Activated T-helper 17 cell treated with anti-CD3 and anti-CD28 coated beads, Interleukin-2, amount 50 U/mL, for 72 hours (primary cell): ENCODE measurements around the gene TMEM269. TPM values are rescaled to one million over a fixed set of nuclear protein-coding genes. Genes with fewer than 3 reads are reported as not detected.

Source experiments
- ATAC-seq: fragments of 150-1000 bp; cut with Tn5 transposase; replicated peaks from 2 replicates; pipeline ENCODE4 v1.10.0; 2021; ENCODE audit warnings: mild to moderate bottlenecking, moderate library complexity
- H3K27ac Mint-ChIP-seq: one replicate; pipeline ENCODE4 v1.8.0; 2022; ENCODE audit warnings: mixed read lengths
- H3K27me3 Mint-ChIP-seq: one replicate; pipeline ENCODE4 v1.8.0; 2022; ENCODE audit warnings: mixed read lengths
- H3K36me3 Mint-ChIP-seq: one replicate; pipeline ENCODE4 v1.8.0; 2022; ENCODE audit warnings: low read depth, mild to moderate bottlenecking, mixed read lengths
- H3K4me1 Mint-ChIP-seq: one replicate; pipeline ENCODE4 v1.8.0; 2022; ENCODE audit warnings: mixed read lengths
- H3K4me3 Mint-ChIP-seq: one replicate; pipeline ENCODE4 v1.8.0; 2022; ENCODE audit warnings: mild to moderate bottlenecking, mixed read lengths
- H3K9me3 Mint-ChIP-seq: one replicate; pipeline ENCODE4 v1.8.0; 2022; ENCODE audit warnings: mixed read lengths
- total RNA-seq, 2 donors: library from RNA; stranded (reverse); gene quantifications; one replicate each; pipeline ENCODE4 v1.2.3, GENCODE V29; 2022

Gene TMEM269
- total RNA-seq, 2 donors from 2014 or later, result 0.15 to 2.8 TPM

DNA sequence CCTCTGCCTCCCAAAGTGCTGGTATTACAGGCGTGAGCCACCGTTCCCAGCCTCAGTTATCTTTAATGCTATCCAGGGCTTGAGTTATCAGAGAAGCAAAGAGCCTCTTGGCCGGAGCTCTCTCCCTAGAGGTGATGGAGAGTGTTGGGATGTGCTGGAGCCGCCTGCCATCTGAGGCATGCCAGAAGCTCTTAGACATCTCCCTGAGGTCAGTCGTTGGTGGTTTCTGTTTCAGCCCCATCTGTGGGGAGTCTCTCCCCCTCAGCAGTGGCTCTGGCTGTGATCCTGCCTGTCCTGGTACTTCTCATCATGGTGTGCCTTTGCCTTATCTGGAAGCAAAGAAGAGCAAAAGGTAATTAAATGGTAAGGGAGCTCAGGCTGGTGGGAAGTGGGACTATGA lies 50.0 kb downstream of the TMEM269 start:
- Mint-ChIP-seq H3K27ac (no peak overlapping the region), H3K4me1 (no peaks in the 10 kb centered on the region), H3K4me3 (no peak overlapping the region), H3K27me3 (no peaks in the 10 kb centered on the region), H3K9me3 (no peaks in the 10 kb centered on the region), H3K36me3 (no peaks in the 10 kb centered on the region)
- ATAC-seq, result no peak

DNA sequence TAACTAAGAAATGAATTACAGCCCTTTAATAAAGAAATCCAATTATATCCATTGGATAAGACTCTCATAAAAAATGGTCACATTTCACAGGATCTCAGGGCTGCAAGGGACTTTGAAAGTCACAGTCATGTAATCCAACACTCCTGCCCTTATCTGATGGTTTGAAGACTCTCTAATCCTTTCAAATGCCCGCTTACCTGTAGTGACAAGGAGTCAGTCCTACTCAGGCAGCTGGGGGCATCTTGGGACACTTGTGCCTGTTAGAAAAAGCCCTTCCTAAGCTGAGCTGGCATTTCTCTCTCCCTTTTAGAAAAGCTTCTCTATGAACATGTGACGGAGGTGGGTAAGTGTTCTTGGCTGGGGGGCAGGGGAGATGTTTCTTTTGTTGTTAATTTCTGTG lies 50.6 kb downstream of the TMEM269 start:
- no peak overlapping the region for H3K27ac Mint-ChIP-seq

DNA sequence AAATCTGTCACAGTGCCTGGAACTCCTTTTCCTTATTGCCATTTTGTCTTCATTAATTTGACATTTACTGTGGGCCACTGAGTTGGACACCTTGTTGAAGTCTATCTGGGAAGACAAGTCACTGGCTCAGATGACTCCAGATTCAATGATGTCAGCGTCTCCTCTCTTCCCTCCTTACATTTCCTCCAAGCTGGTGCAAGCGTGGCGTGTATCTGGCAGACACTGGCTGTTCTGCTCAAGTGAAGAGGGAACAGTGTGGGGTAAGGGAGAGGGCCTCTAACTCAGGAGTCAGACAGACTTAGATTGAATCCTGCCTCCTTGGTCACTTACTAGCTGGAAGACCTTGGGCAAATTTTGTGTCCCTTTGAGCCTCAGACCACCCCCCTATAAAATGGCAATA lies 52.9 kb downstream of the TMEM269 start:
- Mint-ChIP-seq H3K4me3 (no peak overlapping the region), H3K9me3 (no peaks in the 10 kb centered on the region), H3K27ac (no peak overlapping the region), H3K27me3 (no peaks in the 10 kb centered on the region), H3K36me3 (no peaks in the 10 kb centered on the region), H3K4me1 (no peaks in the 10 kb centered on the region)
- ATAC-seq, result no peak

More for the DNA sequence above, 50.6 kb downstream of the TMEM269 start:
- no peaks in the 10 kb centered on the region for H3K36me3 Mint-ChIP-seq
- H3K27me3 Mint-ChIP-seq, result no peaks in the 10 kb centered on the region
- no peaks in the 10 kb centered on the region for H3K4me1 Mint-ChIP-seq
- H3K4me3 Mint-ChIP-seq, result no peak overlapping the region
- ATAC-seq, result no peak
- H3K9me3 Mint-ChIP-seq, result no peaks in the 10 kb centered on the region

DNA sequence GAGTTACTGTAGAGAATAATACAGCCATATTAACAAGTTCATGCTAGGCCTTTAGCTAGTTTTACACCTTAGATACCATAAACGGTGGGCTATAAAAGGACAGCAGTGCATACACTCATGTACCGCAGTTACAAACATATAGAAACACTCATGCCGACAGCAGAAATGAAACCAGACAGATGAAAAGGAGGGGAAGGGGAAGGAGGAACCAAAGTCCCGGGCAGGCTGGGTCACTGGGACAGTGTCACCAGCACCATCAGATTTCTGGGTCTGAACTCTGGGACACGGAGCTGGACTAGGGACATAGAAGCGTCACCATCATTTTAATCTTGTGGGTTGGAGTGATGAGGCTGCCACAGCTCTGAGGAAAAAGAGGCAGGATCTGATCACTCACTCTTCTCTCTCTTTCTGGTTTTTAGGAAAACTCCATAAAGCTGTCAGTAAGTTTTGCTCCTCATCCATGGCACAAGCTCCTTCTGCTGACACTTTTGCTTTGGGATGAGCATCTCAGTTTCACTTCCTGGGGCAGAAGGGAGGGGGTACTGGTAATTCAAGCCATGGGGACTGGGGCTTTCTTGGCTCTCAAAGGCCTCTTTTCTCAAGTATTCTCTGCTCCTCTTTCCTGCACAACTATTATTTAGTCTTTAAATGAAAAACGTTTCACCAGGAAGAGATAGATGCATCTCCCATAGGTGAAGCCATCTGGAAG lies 53.8 kb downstream of the TMEM269 start:
- Mint-ChIP-seq H3K4me3 (no peak overlapping the region), H3K4me1 (no peaks in the 10 kb centered on the region), H3K27ac (no peak overlapping the region), H3K9me3 (no peaks in the 10 kb centered on the region), H3K36me3 (no peaks in the 10 kb centered on the region), H3K27me3 (no peaks in the 10 kb centered on the region)
- no peak for ATAC-seq

DNA sequence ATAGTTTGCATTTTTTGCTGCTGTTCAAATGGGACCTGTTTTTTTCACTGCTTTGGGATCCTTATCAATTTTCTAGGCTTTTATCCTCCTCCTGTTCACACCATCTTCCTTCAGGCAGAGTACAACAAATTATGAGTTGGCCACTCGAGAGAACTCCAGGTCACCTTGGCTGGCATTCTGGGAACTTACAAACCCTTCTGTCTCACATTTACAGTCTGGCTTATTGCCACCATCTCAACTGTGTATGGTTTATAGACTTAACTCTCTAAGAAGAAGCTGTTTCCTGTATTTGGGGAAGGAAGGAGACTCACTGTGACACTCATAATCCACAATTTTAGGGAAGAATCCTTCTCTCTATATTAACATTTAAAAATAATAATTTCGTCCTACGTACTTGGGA lies 56.2 kb downstream of the TMEM269 start:
- Mint-ChIP-seq H3K9me3 (no peaks in the 10 kb centered on the region), H3K27ac (no peak overlapping the region), H3K4me1 (peaks cover 5% of the 10 kb centered on the region), H3K27me3 (no peaks in the 10 kb centered on the region), H3K4me3 (no peak overlapping the region), H3K36me3 (no peaks in the 10 kb centered on the region)
- no peak for ATAC-seq

GRCh38 chr1:42841440-42842147 lies 56.8 kb downstream of the TMEM269 start:
- no peak for ATAC-seq
- Mint-ChIP-seq H3K27ac (no peak overlapping the region), H3K36me3 (no peaks in the 10 kb centered on the region), H3K4me3 (no peak overlapping the region), H3K9me3 (no peaks in the 10 kb centered on the region), H3K27me3 (no peaks in the 10 kb centered on the region), H3K4me1 (peaks cover 5% of the 10 kb centered on the region)

DNA sequence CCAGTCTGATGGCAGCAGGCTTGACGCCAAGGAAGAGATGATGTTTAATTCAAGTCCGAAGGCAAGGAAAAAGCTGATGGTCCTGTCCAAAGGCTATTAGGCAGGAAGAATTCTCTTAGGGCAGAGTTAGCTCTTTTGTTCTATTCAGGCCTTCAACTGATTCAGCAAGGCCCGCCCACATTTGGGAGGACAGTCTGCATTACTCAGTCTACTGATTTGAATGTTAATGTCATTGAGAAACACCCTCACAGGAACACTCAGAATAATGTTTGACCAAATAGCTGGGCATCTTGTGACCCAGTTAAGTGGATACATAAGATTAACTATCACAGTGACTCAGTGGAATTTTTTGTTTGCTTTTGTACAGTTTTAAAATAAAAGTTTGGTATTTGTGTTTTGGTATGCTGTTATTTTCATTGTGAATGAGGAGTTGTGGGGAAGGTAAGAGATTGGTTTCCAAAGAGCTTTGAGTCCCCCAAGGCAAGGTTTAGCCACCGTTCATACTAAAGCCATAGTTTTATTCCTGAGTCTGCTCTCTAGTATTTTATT lies 59.9 kb downstream of the TMEM269 start:
- peaks cover 25% of the 10 kb centered on the region for H3K4me1 Mint-ChIP-seq
- H3K27ac Mint-ChIP-seq, result peak overlapping the region; percentile 29
- peak overlapping the region; percentile 26 for H3K4me3 Mint-ChIP-seq
- no peaks in the 10 kb centered on the region for H3K9me3 Mint-ChIP-seq
- peak; percentile 8 for ATAC-seq
- peaks cover 13% of the 10 kb centered on the region for H3K36me3 Mint-ChIP-seq
- H3K27me3 Mint-ChIP-seq, result no peaks in the 10 kb centered on the region

- Mint-ChIP-seq H3K4me1 (peaks cover 30% of the 10 kb centered on the region), H3K27ac (no peak overlapping the region), H3K4me3 (no peak overlapping the region), H3K9me3 (no peaks in the 10 kb centered on the region), H3K27me3 (no peaks in the 10 kb centered on the region), H3K36me3 (peaks cover 18% of the 10 kb centered on the region)
- ATAC-seq, result no peak
These were observed 60.4 kb downstream of the TMEM269 start for GRCh38 chr1:42845193-42845592.

- ATAC-seq, result peak; percentile 7
- Mint-ChIP-seq H3K4me3 (peak overlapping the region; percentile 92), H3K27ac (peak overlapping the region; percentile 82), H3K4me1 (peaks cover 30% of the 10 kb centered on the region), H3K36me3 (peaks cover 25% of the 10 kb centered on the region), H3K27me3 (no peaks in the 10 kb centered on the region), H3K9me3 (no peaks in the 10 kb centered on the region)
These were observed 61.1 kb downstream of the TMEM269 start for GRCh38 chr1:42845866-42846256.

DNA sequence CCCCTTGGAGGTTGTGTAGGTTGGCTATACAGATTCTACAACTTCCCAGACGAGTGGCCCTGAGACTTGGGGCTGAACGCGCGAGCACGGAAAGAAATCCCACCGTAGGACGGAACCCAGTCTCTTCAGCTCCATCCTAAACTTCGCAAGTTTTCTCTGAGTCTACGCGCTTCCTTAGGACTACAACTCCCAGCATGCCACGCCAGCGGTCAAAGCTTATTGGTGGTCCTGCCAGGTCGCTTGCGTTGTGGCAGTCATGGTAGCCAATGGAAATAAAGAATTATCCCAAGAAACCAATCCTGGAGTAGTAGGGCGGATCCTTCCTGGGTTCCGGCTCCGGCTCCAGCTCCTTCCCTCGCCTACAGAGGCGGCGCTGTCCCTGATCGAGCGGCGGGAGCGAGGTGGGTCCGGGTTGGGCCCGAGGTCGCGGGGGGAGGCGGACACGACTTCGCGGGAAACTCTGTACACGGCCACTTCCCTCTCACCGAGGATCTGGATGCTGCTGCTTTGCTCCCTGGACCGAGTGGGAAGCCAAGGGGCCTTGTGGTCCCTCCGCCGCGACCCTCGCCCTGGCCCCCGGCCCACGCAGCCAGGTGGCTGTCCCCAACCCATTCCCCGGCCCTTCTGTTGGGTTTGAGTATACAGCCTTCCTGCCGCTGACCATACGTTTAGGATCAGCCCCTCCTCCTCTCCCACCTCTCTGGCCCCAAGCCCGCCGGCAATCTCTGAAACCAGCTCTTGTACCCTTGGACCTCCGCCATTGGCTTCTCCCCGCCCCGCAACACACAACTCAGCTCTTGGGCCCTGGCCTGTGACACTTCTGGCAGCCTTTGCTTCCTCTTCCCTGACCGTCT lies 61.7 kb downstream of the TMEM269 start, which contains the start of gene ZNF691:
ZNF691 (plus strand) TSS at position 357 of the 854 bp plus-strand sequence. CDS start 3,046 bp downstream, outside the sequence.
- ATAC-seq, result peak; percentile 93
- Mint-ChIP-seq H3K4me3 (peak within 1 kb of the TSS; percentile 92), H3K36me3 (peaks cover 31% of the 10 kb centered on the region), H3K4me1 (peaks cover 30% of the 10 kb centered on the region), H3K9me3 (no peaks in the 10 kb centered on the region), H3K27me3 (no peaks in the 10 kb centered on the region), H3K27ac (peak within 1 kb of the TSS; percentile 82)

DNA sequence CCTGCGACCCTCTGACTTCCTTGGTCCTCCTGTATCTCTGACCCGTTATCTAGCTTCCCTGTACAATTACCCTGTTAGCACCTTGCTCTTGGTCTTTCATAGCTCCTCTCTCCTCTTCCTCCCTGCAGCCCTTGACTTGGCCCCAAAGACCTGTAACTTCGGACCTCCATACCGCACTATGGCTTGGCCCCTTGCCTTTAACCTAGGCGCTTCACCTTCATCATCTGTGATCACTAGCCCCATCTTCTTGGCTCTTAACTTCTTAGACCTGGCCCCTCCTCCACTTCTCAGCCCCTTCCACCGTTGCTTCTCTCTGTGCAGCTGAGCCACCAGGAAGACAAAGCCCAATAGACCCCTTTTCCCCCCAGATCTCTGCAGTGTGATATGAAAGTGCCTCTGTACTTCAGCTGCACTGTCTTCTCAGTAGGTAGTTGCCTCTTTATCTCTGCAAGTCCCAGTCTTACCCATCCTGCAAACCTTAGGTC lies 62.4 kb downstream of the TMEM269 start:
- H3K36me3 Mint-ChIP-seq, result peaks cover 33% of the 10 kb centered on the region
- peak overlapping the region; percentile 92 for H3K4me3 Mint-ChIP-seq
- no peaks in the 10 kb centered on the region for H3K27me3 Mint-ChIP-seq
- H3K4me1 Mint-ChIP-seq, result peaks cover 30% of the 10 kb centered on the region
- H3K27ac Mint-ChIP-seq, result peak overlapping the region; percentile 82
- no peak for ATAC-seq
- H3K9me3 Mint-ChIP-seq, result no peaks in the 10 kb centered on the region

- peak; percentile 64 for ATAC-seq
- peaks cover 30% of the 10 kb centered on the region for H3K4me1 Mint-ChIP-seq
- H3K4me3 Mint-ChIP-seq, result peak overlapping the region; percentile 92
- no peaks in the 10 kb centered on the region for H3K27me3 Mint-ChIP-seq
- no peaks in the 10 kb centered on the region for H3K9me3 Mint-ChIP-seq
- peaks cover 33% of the 10 kb centered on the region for H3K36me3 Mint-ChIP-seq
- peak overlapping the region; percentile 82 for H3K27ac Mint-ChIP-seq
These were observed 63.1 kb downstream of the TMEM269 start for GRCh38 chr1:42847721-42848460.

DNA sequence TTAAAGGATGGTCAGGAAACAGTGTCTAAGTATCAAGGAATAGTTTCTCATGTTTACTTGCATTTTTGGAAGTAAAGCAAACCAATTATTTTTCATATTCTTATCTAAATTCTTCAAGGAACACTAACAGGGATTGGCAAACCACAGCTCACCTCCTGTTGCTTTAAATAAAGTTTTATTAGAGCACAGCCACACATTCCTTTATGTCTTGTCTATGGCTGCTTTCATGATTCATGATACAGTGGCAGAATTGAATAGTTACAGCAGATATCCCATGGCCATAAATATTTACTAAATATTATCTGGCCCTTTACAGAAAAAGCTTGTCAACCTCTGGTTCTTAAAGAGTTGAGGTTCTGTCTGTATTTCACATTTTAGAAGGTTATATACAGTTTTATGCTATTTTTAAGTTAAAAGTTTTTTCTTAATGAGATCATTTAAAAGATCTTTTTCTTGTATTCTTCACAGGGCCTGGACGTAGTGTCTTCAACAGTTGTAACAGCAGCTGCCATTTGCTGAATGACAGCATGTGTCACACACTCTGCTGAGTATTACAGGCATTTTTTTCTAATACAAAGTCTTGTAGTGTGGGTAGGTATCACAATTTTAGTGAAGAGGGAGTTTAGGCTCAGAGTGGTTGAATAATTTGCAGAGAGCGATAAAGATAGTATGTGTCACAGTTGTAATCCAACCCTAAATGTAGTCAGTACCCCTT lies 64.2 kb downstream of the TMEM269 start:
- peaks cover 33% of the 10 kb centered on the region for H3K36me3 Mint-ChIP-seq
- peak overlapping the region; percentile 92 for H3K4me3 Mint-ChIP-seq
- no peaks in the 10 kb centered on the region for H3K9me3 Mint-ChIP-seq
- ATAC-seq, result no peak
- H3K4me1 Mint-ChIP-seq, result peaks cover 30% of the 10 kb centered on the region
- H3K27ac Mint-ChIP-seq, result peak overlapping the region; percentile 82
- H3K27me3 Mint-ChIP-seq, result no peaks in the 10 kb centered on the region
